Epithelial cell of proximal tubule (primary cell): ENCODE measurements around the gene CTIF. TPM values are rescaled to one million over a fixed set of nuclear protein-coding genes. Genes with fewer than 3 reads are reported as not detected.

ENCODE experiments used
- DNase-seq: peaks from one replicate; pipeline ENCODE4 v3.0.0-alpha.2; 2011; ENCODE audit warnings: low read depth
- H3K4me3 ChIP-seq: 2 replicates; pipeline ENCODE4 v1.5.1; 2011; ENCODE audit warnings: low read depth, mild to moderate bottlenecking, low read length
- CTCF ChIP-seq: conservative IDR thresholded peaks from 2 replicates; pipeline ENCODE4 v1.5.1; 2012; ENCODE audit warnings: low read depth, mild to moderate bottlenecking, low read length
- total RNA-seq: library from RNA; depleted of rRNA; stranded (reverse); fragments of >200 nt; gene quantifications from 2 replicates; pipeline ENCODE4 v1.2.3, GENCODE V29; 2015

CTIF gene
- total RNA-seq, 1 donor from 2014 or later, result 12.9 TPM

- DNase-seq, result no peak
- TF ChIP-seq CTCF, result no peak
- no peak overlapping the region for H3K4me3 ChIP-seq
Measured at GRCh38 chr18:48819276-48819675, 280.4 kb downstream of the CTIF start.

GRCh38 chr18:48819781-48820482 is 281.1 kb downstream of the CTIF start:
- TF ChIP-seq CTCF, result no peak
- DNase-seq, result no peak
- no peak overlapping the region for H3K4me3 ChIP-seq

GRCh38 chr18:48820483-48821250 is 281.8 kb downstream of the CTIF start:
- no peak overlapping the region for H3K4me3 ChIP-seq
- no peak for DNase-seq
- TF ChIP-seq CTCF, result no peak

GRCh38 chr18:48821251-48821590 is 282.4 kb downstream of the CTIF start:
- no peak overlapping the region for H3K4me3 ChIP-seq
- DNase-seq, result no peak
- TF ChIP-seq CTCF, result no peak

- no peak for DNase-seq
- no peak for TF ChIP-seq CTCF
- H3K4me3 ChIP-seq, result no peak overlapping the region
Measured at GRCh38 chr18:48821845-48822244, 283.0 kb downstream of the CTIF start.

- H3K4me3 ChIP-seq, result no peak overlapping the region
- no peak for DNase-seq
- TF ChIP-seq CTCF, result no peak
Measured at GRCh38 chr18:48824231-48824970, 285.6 kb downstream of the CTIF start.
